Stimulated activated CD4-positive, alpha-beta T cell treated with anti-CD3 and anti-CD28 coated beads, Interleukin-1b, Interleukin-23, amount 100 ng/mL, for 48 hours (primary cell): ENCODE measurements around the gene ATXN7L1.

Experiments used
- DNase-seq: peaks from one replicate; pipeline ENCODE4 v3.0.0-alpha.2; 2020

The ATXN7L1 gene

GRCh38 chr7:105664816-105665525, 211.4 kb downstream of the ATXN7L1 start:
- no peak for DNase-seq

GRCh38 chr7:105662998-105663397, 213.4 kb downstream of the ATXN7L1 start:
- no peak for DNase-seq

- no peak for DNase-seq
Measured at GRCh38 chr7:105661625-105662024, 214.8 kb downstream of the ATXN7L1 start.

GRCh38 chr7:105656922-105657521, 219.4 kb downstream of the ATXN7L1 start:
- DNase-seq: peak; percentile 66

- DNase-seq: no peak
Measured at GRCh38 chr7:105655500-105656380, 220.7 kb downstream of the ATXN7L1 start.

GRCh38 chr7:105655067-105655466, 221.3 kb downstream of the ATXN7L1 start:
- DNase-seq: no peak

- no peak for DNase-seq
Measured at GRCh38 chr7:105654095-105654686, 222.2 kb downstream of the ATXN7L1 start.

- no peak for DNase-seq
Measured at GRCh38 chr7:105653441-105654005, 222.9 kb downstream of the ATXN7L1 start.

GRCh38 chr7:105652359-105652993, 223.9 kb downstream of the ATXN7L1 start:
- DNase-seq: peak; percentile 63

- DNase-seq: no peak
Measured at GRCh38 chr7:105651798-105652197, 224.6 kb downstream of the ATXN7L1 start.

GRCh38 chr7:105650382-105650970, 225.9 kb downstream of the ATXN7L1 start:
- DNase-seq: no peak

- no peak for DNase-seq
Measured at GRCh38 chr7:105649727-105650381, 226.5 kb downstream of the ATXN7L1 start.

GRCh38 chr7:105648561-105649401, 227.6 kb downstream of the ATXN7L1 start:
- DNase-seq: no peak

GRCh38 chr7:105647591-105647990, 228.8 kb downstream of the ATXN7L1 start:
- DNase-seq: peak; percentile 15

GRCh38 chr7:105644937-105645336, 231.5 kb downstream of the ATXN7L1 start:
- DNase-seq: no peak

- DNase-seq: no peak
Measured at GRCh38 chr7:105643851-105644250, 232.5 kb downstream of the ATXN7L1 start.

GRCh38 chr7:105643384-105643783, 233.0 kb downstream of the ATXN7L1 start:
- DNase-seq: no peak

- DNase-seq: no peak
Measured at GRCh38 chr7:105642264-105642663, 234.1 kb downstream of the ATXN7L1 start.

GRCh38 chr7:105640956-105641810, 235.2 kb downstream of the ATXN7L1 start:
- no peak for DNase-seq
